Ishikawa (cell line): ENCODE results near the gene TAS2R40.

ENCODE experiments used
- CEBPB ChIP-seq: IDR thresholded peaks from 2 replicates; pipeline ENCODE4 v1.6.1; 2012
- CREB1 ChIP-seq: IDR thresholded peaks from 2 replicates; pipeline ENCODE4 v1.6.1; 2012; ENCODE audit warnings: low read depth
- EGR1 ChIP-seq: IDR thresholded peaks from 2 replicates; pipeline ENCODE4 v1.6.1; 2012
- EP300 ChIP-seq: IDR thresholded peaks from 2 replicates; pipeline ENCODE4 v1.6.1; 2012; ENCODE audit warnings: borderline replicate concordance
- FOXM1 ChIP-seq: IDR thresholded peaks from 2 replicates; pipeline ENCODE4 v1.6.1; 2012; ENCODE audit warnings: low read depth, borderline replicate concordance
- NFIC ChIP-seq: IDR thresholded peaks from 2 replicates; pipeline ENCODE4 v1.6.1; 2012
- RAD21 ChIP-seq: IDR thresholded peaks from 2 replicates; pipeline ENCODE4 v1.6.1; 2012; ENCODE audit warnings: low read depth
- TAF1 ChIP-seq: IDR thresholded peaks from 2 replicates; pipeline ENCODE4 v1.6.1; 2012; ENCODE audit warnings: low read depth, mild to moderate bottlenecking
- TCF12 ChIP-seq: IDR thresholded peaks from 2 replicates; pipeline ENCODE4 v1.6.1; 2012; ENCODE audit warnings: low read depth
- TEAD4 ChIP-seq: IDR thresholded peaks from 2 replicates; pipeline ENCODE4 v1.6.1; 2012
- YY1 ChIP-seq: IDR thresholded peaks from 2 replicates; pipeline ENCODE4 v1.6.1; 2012; ENCODE audit warnings: low read depth
- ZBTB7A ChIP-seq: IDR thresholded peaks from 2 replicates; pipeline ENCODE4 v1.6.1; 2012; ENCODE audit warnings: low read depth
- TF ChIP-seq, protein P1 (sequence below): IDR thresholded peaks from 2 replicates; pipeline ENCODE4 v1.6.1; 2012; ENCODE audit warnings: low read depth, mild to moderate bottlenecking
- TF ChIP-seq, protein P2 (sequence below): IDR thresholded peaks from 2 replicates; pipeline ENCODE4 v1.6.1; 2012
- TF ChIP-seq, protein P3 (sequence below): IDR thresholded peaks from 2 replicates; pipeline ENCODE4 v1.6.1; 2012

The TAS2R40 gene

DNA sequence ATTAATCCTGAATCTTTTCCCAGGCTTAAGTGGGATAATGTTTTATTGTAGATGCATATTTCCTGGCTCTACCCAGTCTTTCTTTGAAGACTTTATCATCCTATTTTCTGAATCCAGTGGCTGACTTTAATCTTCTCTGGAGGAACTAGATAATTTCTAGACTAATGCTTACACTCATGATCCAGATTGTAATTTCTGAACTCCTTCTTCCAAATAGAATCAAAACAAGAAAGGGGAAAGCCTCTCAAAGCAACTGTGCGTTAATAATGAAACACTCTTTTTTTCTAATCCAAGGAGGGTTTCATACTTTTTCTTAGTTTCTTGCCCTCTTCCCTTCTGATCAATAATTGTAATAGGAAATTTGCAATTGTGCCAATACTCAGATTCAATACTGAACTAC, 49.4 kb downstream of the TAS2R40 start:
- TF ChIP-seq TCF12, result no peak
- TF ChIP-seq CEBPB, result no peak
- TF ChIP-seq ZBTB7A, result no peak
- TF ChIP-seq NFIC, result no peak
- TF ChIP-seq EP300, result no peak
- no peak for TF ChIP-seq EGR1
- no peak for TF ChIP-seq TEAD4
- TF ChIP-seq FOXM1, result no peak
- TF ChIP-seq, protein P1, sequence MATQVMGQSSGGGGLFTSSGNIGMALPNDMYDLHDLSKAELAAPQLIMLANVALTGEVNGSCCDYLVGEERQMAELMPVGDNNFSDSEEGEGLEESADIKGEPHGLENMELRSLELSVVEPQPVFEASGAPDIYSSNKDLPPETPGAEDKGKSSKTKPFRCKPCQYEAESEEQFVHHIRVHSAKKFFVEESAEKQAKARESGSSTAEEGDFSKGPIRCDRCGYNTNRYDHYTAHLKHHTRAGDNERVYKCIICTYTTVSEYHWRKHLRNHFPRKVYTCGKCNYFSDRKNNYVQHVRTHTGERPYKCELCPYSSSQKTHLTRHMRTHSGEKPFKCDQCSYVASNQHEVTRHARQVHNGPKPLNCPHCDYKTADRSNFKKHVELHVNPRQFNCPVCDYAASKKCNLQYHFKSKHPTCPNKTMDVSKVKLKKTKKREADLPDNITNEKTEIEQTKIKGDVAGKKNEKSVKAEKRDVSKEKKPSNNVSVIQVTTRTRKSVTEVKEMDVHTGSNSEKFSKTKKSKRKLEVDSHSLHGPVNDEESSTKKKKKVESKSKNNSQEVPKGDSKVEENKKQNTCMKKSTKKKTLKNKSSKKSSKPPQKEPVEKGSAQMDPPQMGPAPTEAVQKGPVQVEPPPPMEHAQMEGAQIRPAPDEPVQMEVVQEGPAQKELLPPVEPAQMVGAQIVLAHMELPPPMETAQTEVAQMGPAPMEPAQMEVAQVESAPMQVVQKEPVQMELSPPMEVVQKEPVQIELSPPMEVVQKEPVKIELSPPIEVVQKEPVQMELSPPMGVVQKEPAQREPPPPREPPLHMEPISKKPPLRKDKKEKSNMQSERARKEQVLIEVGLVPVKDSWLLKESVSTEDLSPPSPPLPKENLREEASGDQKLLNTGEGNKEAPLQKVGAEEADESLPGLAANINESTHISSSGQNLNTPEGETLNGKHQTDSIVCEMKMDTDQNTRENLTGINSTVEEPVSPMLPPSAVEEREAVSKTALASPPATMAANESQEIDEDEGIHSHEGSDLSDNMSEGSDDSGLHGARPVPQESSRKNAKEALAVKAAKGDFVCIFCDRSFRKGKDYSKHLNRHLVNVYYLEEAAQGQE, result no peak
- no peak for TF ChIP-seq RAD21
- TF ChIP-seq TAF1, result no peak
- TF ChIP-seq YY1, result no peak
- TF ChIP-seq, protein P2, sequence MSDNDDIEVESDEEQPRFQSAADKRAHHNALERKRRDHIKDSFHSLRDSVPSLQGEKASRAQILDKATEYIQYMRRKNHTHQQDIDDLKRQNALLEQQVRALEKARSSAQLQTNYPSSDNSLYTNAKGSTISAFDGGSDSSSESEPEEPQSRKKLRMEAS, result no peak
- TF ChIP-seq CREB1, result no peak
- TF ChIP-seq, protein P3, sequence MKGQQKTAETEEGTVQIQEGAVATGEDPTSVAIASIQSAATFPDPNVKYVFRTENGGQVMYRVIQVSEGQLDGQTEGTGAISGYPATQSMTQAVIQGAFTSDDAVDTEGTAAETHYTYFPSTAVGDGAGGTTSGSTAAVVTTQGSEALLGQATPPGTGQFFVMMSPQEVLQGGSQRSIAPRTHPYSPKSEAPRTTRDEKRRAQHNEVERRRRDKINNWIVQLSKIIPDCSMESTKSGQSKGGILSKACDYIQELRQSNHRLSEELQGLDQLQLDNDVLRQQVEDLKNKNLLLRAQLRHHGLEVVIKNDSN, result no peak
